Gastroesophageal sphincter (tissue), 2 donors: ENCODE data around the gene DNAH9.

Source experiments
- EP300 ChIP-seq: sonication (generic); formaldehyde crosslinking; IDR thresholded peaks from one replicate; pipeline ENCODE4 v1.6.1; 2017; ENCODE audit warnings: antibody characterized with exemption, mild to moderate bottlenecking
- POLR2AphosphoS5 ChIP-seq: sonication (generic); formaldehyde crosslinking; IDR thresholded peaks from one replicate; pipeline ENCODE4 v1.6.1; 2017; ENCODE audit warnings: antibody characterized with exemption

DNA sequence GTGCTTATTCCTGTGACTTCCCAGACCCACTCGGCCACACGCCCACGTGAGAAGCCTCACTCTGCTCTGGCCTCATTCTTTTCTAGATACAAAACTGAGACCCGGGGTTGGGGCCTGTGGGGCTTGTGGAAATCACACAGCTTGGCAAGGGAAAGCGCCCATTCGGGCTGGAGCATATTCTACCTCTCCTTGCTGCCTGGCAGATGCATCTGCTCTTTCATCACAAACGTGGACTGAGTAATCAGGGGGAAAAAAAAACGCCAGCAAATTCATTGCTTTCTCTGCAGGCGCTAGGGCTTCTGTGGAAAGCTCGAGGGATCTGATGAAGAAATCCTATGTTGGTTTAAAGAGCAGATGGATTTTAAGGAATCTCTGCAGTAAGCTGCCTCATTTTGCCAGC, 44.4 kb downstream of the DNAH9 start:
- TF ChIP-seq POLR2AphosphoS5 (no peak), EP300 (no peak)
